K562 (cell line): ENCODE measurements around the gene UBL5. TPM values are rescaled to one million over a fixed set of nuclear protein-coding genes. Genes with fewer than 3 reads are reported as not detected.

Experiments
- ATAC-seq: fragments of 200-7000 bp; cut with Tn5 transposase; 3 replicates; pipeline ENCODE4 v1.9.1; 2020; ENCODE audit warnings: moderate library complexity
- BruUV-seq: library from RNA; stranded (reverse); fragments of 400-500 nt; replicated peaks from 2 replicates; lab custom pipeline; 2021; lab: Mats Ljungman, UMichigan
- CTCF ChIA-PET: fragments of 300-600 bp; formaldehyde crosslinking; extraction: SDS; loops from one replicate; lab custom pipeline; 2021; ENCODE audit warnings: low intra/inter-chr PET ratio; lab: Yijun Ruan, JAX
- POLR2A ChIA-PET: fragments of 300-600, 350-650 bp; sonication (Branson Sonifier 250); formaldehyde crosslinking; extraction: SDS; loops from one replicate; lab custom pipeline; 2021; ENCODE audit warnings: antibody characterized with exemption, inconsistent platforms; lab: Yijun Ruan, JAX
- DNase-seq, 4 experiments: peaks; one replicate each; pipeline versions ENCODE4 v3.0.0 to v3.0.0-alpha.2; 2011 to 2018; ENCODE audit warnings: low spot score in 3 of 4, mixed read lengths in 3 of 4; ENCODE audit errors: extremely low read depth in 1 of 4
- FAIRE-seq: peaks from 2 replicates; lab custom pipeline; 2011; peaks lifted over from hg19 to GRCh38; lab: Jason Lieb, UNC
- H2AFZ ChIP-seq: 2 replicates; pipeline ENCODE4 v1.6.0; 2011; ENCODE audit warnings: low read depth, low read length, control low read depth, inconsistent platforms
- H3K27ac ChIP-seq: fragments of 200-600 bp; 3 replicates; pipeline ENCODE4 v1.8.0; 2011; ENCODE audit warnings: low read depth, mild to moderate bottlenecking, control low read depth, inconsistent platforms, low read length, moderate library complexity, mixed read lengths; ENCODE audit errors: extremely low read depth
- H3K27me3 ChIP-seq, 2 experiments: fragments of 300-600 bp in 1 of 2; 2 replicates in 1 of 2; 3 replicates in 1 of 2; pipeline versions ENCODE4 v1.6.0 to v1.8.0; 2011; ENCODE audit warnings: inconsistent platforms in 2 of 2, low read length in 2 of 2, mild to moderate bottlenecking in 1 of 2, mixed read lengths in 1 of 2, moderate library complexity in 1 of 2; ENCODE audit not compliant: control insufficient read depth in 2 of 2, insufficient read depth in 2 of 2
- H3K36me3 ChIP-seq: fragments of 300-600 bp; 3 replicates; pipeline ENCODE4 v1.8.0; 2011; ENCODE audit warnings: mild to moderate bottlenecking, low read length, inconsistent platforms; ENCODE audit not compliant: control insufficient read depth, insufficient read depth
- H3K4me1 ChIP-seq, 2 experiments: fragments of 200-600 bp in 1 of 2; replicated peaks in 1 of 2; 2 replicates in 1 of 2; 3 replicates in 1 of 2; pipeline versions ENCODE4 v1.5.1 to v1.8.0; 2011; ENCODE audit warnings: inconsistent platforms in 2 of 2, low read length in 2 of 2, mild to moderate bottlenecking in 1 of 2, mixed read lengths in 1 of 2, moderate library complexity in 1 of 2; ENCODE audit not compliant: control insufficient read depth in 2 of 2, insufficient read depth in 2 of 2
- H3K4me2 ChIP-seq: 2 replicates; pipeline ENCODE4 v1.6.1; 2011; ENCODE audit warnings: low read length, control low read depth, inconsistent platforms, mixed read lengths; ENCODE audit not compliant: insufficient read depth
- H3K4me3 ChIP-seq: fragments of 200-600 bp; sonication (generic), shearing (Covaris generic); 2 replicates; pipeline ENCODE4 v1.5.1; 2016; ENCODE audit warnings: control low read depth, inconsistent platforms
- H3K79me2 ChIP-seq: fragments of 200-600 bp; 3 replicates; pipeline ENCODE4 v1.8.0; 2011; ENCODE audit warnings: low read length, inconsistent platforms; ENCODE audit not compliant: control insufficient read depth, insufficient read depth
- H3K9ac ChIP-seq, 2 experiments: 2 replicates each; pipeline versions ENCODE4 v1.6.0 to v1.6.1; 2011; ENCODE audit warnings: low read depth in 2 of 2, low read length in 2 of 2, control low read depth in 1 of 2, inconsistent platforms in 1 of 2, mild to moderate bottlenecking in 1 of 2, mixed read lengths in 1 of 2; ENCODE audit not compliant: insufficient read depth in 1 of 2
- H3K9me1 ChIP-seq: one replicate; pipeline ENCODE4 v1.6.0; 2011; ENCODE audit warnings: inconsistent platforms, mild to moderate bottlenecking, low read length, moderate library complexity; ENCODE audit not compliant: control insufficient read depth, insufficient read depth
- H3K9me3 ChIP-seq: replicated peaks from 2 replicates; pipeline ENCODE4 v1.5.1; 2011; ENCODE audit warnings: low read depth, low read length, inconsistent platforms; ENCODE audit not compliant: control insufficient read depth, insufficient read depth
- H4K20me1 ChIP-seq: replicated peaks from 2 replicates; pipeline ENCODE4 v1.6.1; 2011; ENCODE audit warnings: low read length, inconsistent platforms, mixed read lengths; ENCODE audit not compliant: control insufficient read depth, insufficient read depth
- CTBP1 ChIP-seq: fragments of 450-650 bp; IDR thresholded peaks from 2 replicates; pipeline ENCODE4 v1.6.1; 2016; ENCODE audit warnings: borderline replicate concordance
- IRF2 ChIP-seq: sonication (generic); formaldehyde crosslinking; IDR thresholded peaks from 2 replicates; pipeline ENCODE4 v1.8.1; 2022; ENCODE audit warnings: mild to moderate bottlenecking, missing genetic modification reagents
- MYC ChIP-seq, 2 experiments: fragments of 250-450 bp in 1 of 2; sonication (Bioruptor Pico) in 1 of 2; IDR thresholded peaks; 2 replicates each; pipeline versions ENCODE4 v1.5.1 to v1.6.1; 2012 to 2021; ENCODE audit warnings: low read depth in 2 of 2, borderline replicate concordance in 1 of 2, improper control_type of control experiment in 1 of 2, low read length in 1 of 2, mild to moderate bottlenecking in 1 of 2, moderate library complexity in 1 of 2
- NR2C2 ChIP-seq, 2 experiments: fragments of 200-800 bp in 1 of 2; sonication (Bioruptor generic) in 1 of 2; sonication (generic) in 1 of 2; formaldehyde crosslinking in 1 of 2; IDR thresholded peaks; 2 replicates each; pipeline versions ENCODE4 v1.6.1 to v1.8.0; 2016 to 2022; ENCODE audit warnings: mild to moderate bottlenecking in 1 of 2, missing compliant biosample characterization in 1 of 2, missing genetic modification characterization in 1 of 2, missing genetic modification reagents in 1 of 2
- PHF20 ChIP-seq: fragments of 450-650 bp; IDR thresholded peaks from 2 replicates; pipeline ENCODE4 v1.6.1; 2018; ENCODE audit not compliant: partially characterized antibody
- RBM25 ChIP-seq: fragments of 200-400 bp; formaldehyde crosslinking; IDR thresholded peaks from 2 replicates; pipeline ENCODE4 v1.6.1; 2018; ENCODE audit warnings: low read length, low read depth, moderate library complexity; ENCODE audit not compliant: severe bottlenecking
- SIN3A ChIP-seq, 2 experiments: fragments of 150-350 bp in 1 of 2; IDR thresholded peaks; 2 replicates each; pipeline ENCODE4 v1.6.1; 2011 to 2016; ENCODE audit warnings: borderline replicate concordance in 2 of 2, low read depth in 2 of 2, low read length in 2 of 2, mild to moderate bottlenecking in 2 of 2, moderate library complexity in 2 of 2; ENCODE audit not compliant: control insufficient read depth in 1 of 2
- SUPT5H ChIP-seq: fragments of 450-650 bp; IDR thresholded peaks from 2 replicates; pipeline ENCODE4 v1.6.1; 2016
- TAF7 ChIP-seq: fragments of 450-650 bp; IDR thresholded peaks from 2 replicates; pipeline ENCODE4 v1.6.1; 2016; ENCODE audit warnings: missing genetic modification characterization, missing compliant biosample characterization
- ZFP30 ChIP-seq: fragments of 250-450 bp; sonication (Bioruptor Pico); IDR thresholded peaks from 2 replicates; pipeline ENCODE4 v1.8.0; 2022; ENCODE audit warnings: moderate library complexity, mild to moderate bottlenecking, inconsistent platforms, borderline replicate concordance
- ZKSCAN8 ChIP-seq: fragments of 200-800 bp; sonication (Bioruptor generic); IDR thresholded peaks from 2 replicates; pipeline ENCODE4 v1.6.1; 2016; ENCODE audit warnings: missing genetic modification characterization, missing compliant biosample characterization
- ZNF609 ChIP-seq: sonication (generic); formaldehyde crosslinking; IDR thresholded peaks from 2 replicates; pipeline ENCODE4 v1.8.1; 2023; ENCODE audit warnings: missing genetic modification reagents, mild to moderate bottlenecking, borderline replicate concordance
- WGBS: fragments of 100-300 bp; shearing (Covaris generic); methylation state at CpG from one replicate; pipeline ENCODE4 v1.1.6; 2016; ENCODE audit warnings: low coverage, mixed read lengths; ENCODE audit not compliant: insufficient coverage; ENCODE audit errors: missing lambda C conversion rate; 5-methylcytosine and 5-hydroxymethylcytosine counted together
- in situ Hi-C: fragments of 300-500 bp; cut with MboI; formaldehyde crosslinking; loops from 4 replicates; pipeline ENCODE4 v1.15.0; 2018; ENCODE audit warnings: inconsistent platforms, mixed read lengths
- intact Hi-C: fragments of 100-400 bp; cut with micrococcal nuclease; formaldehyde crosslinking; loops from 2 replicates; pipeline ENCODE4 v1.14.2; 2022
- polyA plus RNA-seq, 8 experiments: library from polyadenylated mRNA; depleted of rRNA in 4 of 8; stranded (reverse) in 5 of 8; unstranded in 3 of 8; fragments of >200 nt; fragmentation: Nextera tagmentation in 2 of 8; fragmentation: Illumina TruSeq in 1 of 8; extraction: Ambion mirVana in 2 of 8; extraction: Trizol in 1 of 8; gene quantifications; 2 replicates each; pipeline versions ENCODE4 v1.2.1 to v1.2.3, GENCODE V29; 2011 to 2014; ENCODE audit warnings: inconsistent platforms in 1 of 8, missing spikeins in 1 of 8
- total RNA-seq, 7 experiments: library from RNA; depleted of rRNA in 6 of 7; stranded (reverse); fragments of >200 nt in 6 of 7; fragmentation: Illumina TruSeq in 2 of 7; extraction: Trizol in 2 of 7; gene quantifications; 2 replicates each; pipeline versions ENCODE4 v1.2.1 to v1.2.3, GENCODE V29; 2011 to 2021; ENCODE audit warnings: low replicate concordance in 1 of 7

Gene UBL5
- total and polyA plus RNA-seq, 9 of the 15 experiments (the other 6 are each of a cell fraction or from before 2014, with no cell fraction given), result 410 to 1,266 (median 613) TPM

- 0 out of 4 replicates have a peak, but pooled peaks of 1 of the 2 experiments have one; percentile 4 for TF ChIP-seq SIN3A (IDR thresholded peaks at IDR 0.05; ENCODE audit: borderline replicate concordance in 2 of 2, control insufficient read depth in 1 of 2, low read depth in 2 of 2, low read length in 2 of 2)
- TF ChIP-seq, all 486 proteins: peak for 17
Observed at GRCh38 chr19:9791552-9792205, 36.0 kb upstream of the UBL5 start (continued).

- DNase-seq, result peak; percentile 88 to 94 (median 92)
- H3K36me3 ChIP-seq, result no peaks in the 10 kb centered on the region
- no peaks in the 10 kb centered on the region for H3K27me3 ChIP-seq
- H3K4me3 ChIP-seq, result peak overlapping the region; percentile 77
- no TSS peak for BruUV-seq
- peaks cover 3% of the 10 kb centered on the region; the same call in 1 of the 3 replicates for H3K79me2 ChIP-seq
- WGBS, result 0% methylated on average over 9 of the region's 70 CpGs
- ChIA-PET CTCF (interaction anchor here (0.6 to 0.7 kb wide), 2 partner anchors 121 to 208 kb away, joined by 4 to 5 read pairs; partner anchors contain the start of gene ZNF121), POLR2A (no interaction called here)
- in situ Hi-C loops, result loop anchor here (5.0 to 10.0 kb wide), 2 partner anchors 165 to 658 kb away; no protein-coding TSS in a partner anchor
- peak overlapping the region; percentile 87 for H3K4me2 ChIP-seq
- H3K4me1 ChIP-seq, result peaks cover 31 to 34% of the 10 kb centered on the region in 2 experiments
- H3K9me3 ChIP-seq, result peaks cover 5% of the 10 kb centered on the region; the same call in 1 of the 2 replicates
- H3K27ac ChIP-seq, result peak overlapping the region; percentile 93
- peak; percentile 72 for ATAC-seq
- H2AFZ ChIP-seq, result peak overlapping the region; percentile 99
- H3K9me1 ChIP-seq, result no peaks in the 10 kb centered on the region
- H3K9ac ChIP-seq, result peak overlapping the region; percentile 76 to 95
- intact Hi-C loops, result loop anchor here (5.0 kb wide), 2 partner anchors 480 to 585 kb away; no protein-coding TSS in a partner anchor
- no peak for FAIRE-seq
- H4K20me1 ChIP-seq, result no peaks in the 10 kb centered on the region
- peak; percentile 80 for TF ChIP-seq MYC (IDR thresholded peaks at IDR 0.05; ENCODE audit: low read depth, low read length)
- no peak for TF ChIP-seq MYC (CRISPR knock-in tag; IDR thresholded peaks at IDR 0.05; ENCODE audit: borderline replicate concordance, low read depth)
- TF ChIP-seq NR2C2 (CRISPR knock-in tag; IDR thresholded peaks at IDR 0.05), result no peak
- no peak for TF ChIP-seq NR2C2 (tag; IDR thresholded peaks at IDR 0.05)
- no peak for TF ChIP-seq ZNF609 (CRISPR knock-in tag)
- TF ChIP-seq RBM25, result no peak
- no peak for TF ChIP-seq IRF2 (CRISPR knock-in tag)
- 0 out of 2 replicates have a peak, but pooled peaks have one; percentile 37 for TF ChIP-seq TAF7 (tag)
- TF ChIP-seq ZKSCAN8, result no peak
- no peak for TF ChIP-seq CTBP1
- TF ChIP-seq SUPT5H, result peak; percentile 64
- no peak for TF ChIP-seq ZFP30 (CRISPR knock-in tag)
- TF ChIP-seq PHF20, result peak; percentile 18
Observed at GRCh38 chr19:9792206-9793070, 35.3 kb upstream of the UBL5 start.
